Right cardiac atrium (tissue), 5 donors: ENCODE data around the gene ZNHIT3. TPM values are rescaled to one million over a fixed set of nuclear protein-coding genes. Genes with fewer than 3 reads are reported as not detected.

Experiments
- ATAC-seq, 2 donors: fragments of 200-7000 bp; cut with Tn5 transposase; one replicate each; pipeline versions ENCODE4 v1.8.0 to v1.9.1; 2020; ENCODE audit warnings: moderate library complexity in 2 of 2, mild to moderate bottlenecking in 1 of 2
- DNase-seq, 3 donors: peaks; one replicate each; pipeline ENCODE4 v3.0.0-alpha.2; 2020
- H3K27ac ChIP-seq: one replicate; pipeline ENCODE4 v1.5.1; 2013; ENCODE audit warnings: mild to moderate bottlenecking, low read length, control low read depth, moderate library complexity
- H3K27me3 ChIP-seq: one replicate; pipeline ENCODE4 v1.6.1; 2013; ENCODE audit not compliant: control insufficient read depth, insufficient read depth
- H3K4me1 ChIP-seq: one replicate; pipeline ENCODE4 v1.6.1; 2013; ENCODE audit warnings: low read length; ENCODE audit not compliant: control insufficient read depth, insufficient read depth
- H3K4me3 ChIP-seq: one replicate; pipeline ENCODE4 v1.5.1; 2013; ENCODE audit warnings: low read length, control low read depth
- H3K9me3 ChIP-seq: one replicate; pipeline ENCODE4 v1.6.1; 2013; ENCODE audit warnings: low read length; ENCODE audit not compliant: control insufficient read depth
- WGBS: extraction: QIAGEN DNeasy Blood & Tissue Kit; methylation state at CpG from one replicate; pipeline ENCODE4 v1.1.7; 2013; 5-methylcytosine and 5-hydroxymethylcytosine counted together
- intact Hi-C, 4 donors: fragments of 100-400 bp; cut with DNase I; formaldehyde crosslinking; loops; one replicate each; pipeline versions ENCODE4 v1.11.0 to v1.14.0; 2022 to 2023
- polyA plus RNA-seq: library from polyadenylated mRNA; stranded (reverse); fragments of 200-250 nt; gene quantifications from one replicate; pipeline ENCODE4 v1.2.3, GENCODE V29; 2013
- total RNA-seq, 4 donors: library from RNA; stranded (reverse); fragmentation: NEBNext Ultra II Directional; extraction: Animal tissue kit (Norgen Biotek cat#: 25700); gene quantifications; one replicate each; pipeline ENCODE4 v1.2.1, GENCODE V29; 2021
- donor health status: healthy with polysubstance abuse.
- donor health status: DM: no; HTN: yes; CAD: no.
- donor health status: DM: no; HTN: no; CAD: no.
- donor health status: DM: no; HTN: yes; CAD: no; lungs with severe emphysema.
- donor health status: DM: yes; HTN: yes; CAD: no.

Gene ZNHIT3
- total and polyA plus RNA-seq, 5 donors: 17.7 to 32.3 (median 23.7) TPM

GRCh38 chr17:36485027-36485426 is 1.5 kb upstream of the ZNHIT3 start:
- ATAC-seq: no peak
- intact Hi-C loops: loop anchor here in 1 of 4 donors (10.0 kb wide), 1 partner anchor 520 kb away; no protein-coding TSS in a partner anchor
- 90% methylated on average over 8 of the region's 8 CpGs for WGBS

GRCh38 chr17:36485805-36486203 is 677 bp upstream of the ZNHIT3 start:
- no peak for ATAC-seq
- 34% methylated on average over 10 of the region's 10 CpGs for WGBS
- intact Hi-C loops: loop anchor here in 1 of 4 donors (10.0 kb wide), 1 partner anchor 521 kb away; no protein-coding TSS in a partner anchor

More at GRCh38 chr17:36485027-36485426, 1.5 kb upstream of the ZNHIT3 start:
- Histone ChIP-seq H3K4me3 (no peak overlapping the region), H3K4me1 (peaks cover 3% of the 10 kb centered on the region), H3K27ac (no peak overlapping the region), H3K9me3 (no peaks in the 10 kb centered on the region), H3K27me3 (no peaks in the 10 kb centered on the region)
- DNase-seq: no peak

GRCh38 chr17:36493956-36494355 is 7.5 kb downstream of the ZNHIT3 start:
- no peaks in the 10 kb centered on the region for H3K27me3 ChIP-seq
- H3K9me3 ChIP-seq: no peaks in the 10 kb centered on the region
- no peak overlapping the region for H3K4me3 ChIP-seq
- ATAC-seq: no peak
- no peak for DNase-seq
- no peak overlapping the region for H3K27ac ChIP-seq
- 88% methylated on average over 1 of the region's 1 CpG for WGBS
- no peaks in the 10 kb centered on the region for H3K4me1 ChIP-seq
- intact Hi-C loops: no loop called here

More at GRCh38 chr17:36485805-36486203, 677 bp upstream of the ZNHIT3 start:
- Histone ChIP-seq H3K4me3 (peak overlapping the region; percentile 88), H3K27ac (peak overlapping the region; percentile 44), H3K27me3 (no peaks in the 10 kb centered on the region), H3K9me3 (no peaks in the 10 kb centered on the region), H3K4me1 (peaks cover 3% of the 10 kb centered on the region)
- DNase-seq: no peak

- intact Hi-C loops: no loop called here
- Histone ChIP-seq H3K27me3 (no peaks in the 10 kb centered on the region), H3K27ac (no peak overlapping the region), H3K4me3 (no peak overlapping the region), H3K4me1 (no peaks in the 10 kb centered on the region), H3K9me3 (no peaks in the 10 kb centered on the region)
- ATAC-seq: no peak
- WGBS: 78% methylated on average over 5 of the region's 5 CpGs
- no peak for DNase-seq
Observed at GRCh38 chr17:36494674-36495073, 8.2 kb downstream of the ZNHIT3 start.

- ATAC-seq (no peak), DNase-seq (no peak)
- WGBS: 72% methylated on average over 3 of the region's 3 CpGs
- Histone ChIP-seq H3K9me3 (no peaks in the 10 kb centered on the region), H3K27ac (no peak overlapping the region), H3K27me3 (no peaks in the 10 kb centered on the region), H3K4me3 (no peak overlapping the region), H3K4me1 (no peaks in the 10 kb centered on the region)
- intact Hi-C loops: no loop called here
Observed at GRCh38 chr17:36495076-36495578, 8.6 kb downstream of the ZNHIT3 start.

- WGBS: 78% methylated on average over 9 of the region's 9 CpGs
- no peaks in the 10 kb centered on the region for H3K9me3 ChIP-seq
- ATAC-seq (no peak), DNase-seq (no peak)
- H3K27ac ChIP-seq: no peak overlapping the region
- no peaks in the 10 kb centered on the region for H3K4me1 ChIP-seq
- no peak overlapping the region for H3K4me3 ChIP-seq
- no peaks in the 10 kb centered on the region for H3K27me3 ChIP-seq
- intact Hi-C loops: no loop called here
Observed at GRCh38 chr17:36496018-36496789, 9.7 kb downstream of the ZNHIT3 start.

GRCh38 chr17:36498155-36498554 is 11.7 kb downstream of the ZNHIT3 start:
- 64% methylated on average over 9 of the region's 9 CpGs for WGBS
- DNase-seq (no peak), ATAC-seq (peak; percentile 20 to 33)
- Histone ChIP-seq H3K27ac (no peak overlapping the region), H3K27me3 (no peaks in the 10 kb centered on the region), H3K4me3 (no peak overlapping the region), H3K9me3 (no peaks in the 10 kb centered on the region), H3K4me1 (no peaks in the 10 kb centered on the region)
- intact Hi-C loops: no loop called here

- Histone ChIP-seq H3K27me3 (no peaks in the 10 kb centered on the region), H3K27ac (no peak overlapping the region), H3K9me3 (no peaks in the 10 kb centered on the region), H3K4me3 (no peak overlapping the region), H3K4me1 (no peaks in the 10 kb centered on the region)
- no peak for ATAC-seq
- intact Hi-C loops: no loop called here
- no peak for DNase-seq
- WGBS: 62% methylated on average over 7 of the region's 7 CpGs
Observed at GRCh38 chr17:36498560-36499300, 12.2 kb downstream of the ZNHIT3 start.

- 85% methylated on average over 15 of the region's 15 CpGs for WGBS
- Histone ChIP-seq H3K4me1 (no peaks in the 10 kb centered on the region), H3K4me3 (no peak overlapping the region), H3K27ac (no peak overlapping the region), H3K9me3 (no peaks in the 10 kb centered on the region), H3K27me3 (no peaks in the 10 kb centered on the region)
- ATAC-seq: no peak
- DNase-seq: no peak
- intact Hi-C loops: no loop called here
Observed at GRCh38 chr17:36500745-36501225, 14.3 kb downstream of the ZNHIT3 start.

GRCh38 chr17:36501351-36501750 is 14.9 kb downstream of the ZNHIT3 start:
- H3K4me1 ChIP-seq: no peaks in the 10 kb centered on the region
- intact Hi-C loops: no loop called here
- no peak overlapping the region for H3K27ac ChIP-seq
- DNase-seq (no peak), ATAC-seq (no peak)
- H3K4me3 ChIP-seq: no peak overlapping the region
- H3K27me3 ChIP-seq: no peaks in the 10 kb centered on the region
- 95% methylated on average over 3 of the region's 3 CpGs for WGBS
- no peaks in the 10 kb centered on the region for H3K9me3 ChIP-seq

- H3K4me3 ChIP-seq: no peak overlapping the region
- no peak for ATAC-seq
Observed at GRCh38 chr17:36501963-36502362, 15.5 kb downstream of the ZNHIT3 start.

More at GRCh38 chr17:36501963-36502362, 15.5 kb downstream of the ZNHIT3 start:
- Histone ChIP-seq H3K27me3 (no peaks in the 10 kb centered on the region), H3K27ac (no peak overlapping the region), H3K9me3 (no peaks in the 10 kb centered on the region), H3K4me1 (no peaks in the 10 kb centered on the region)
- DNase-seq: no peak
- intact Hi-C loops: no loop called here
- WGBS: 91% methylated on average over 6 of the region's 6 CpGs
